HG02610 (cell line): ENCODE results near the gene AGFG2.

ENCODE experiments used
- ATAC-seq: cut with Tn5 transposase; IDR thresholded peaks from one replicate; pipeline ENCODE4 v1.9.1; 2021; ENCODE audit warnings: mild to moderate bottlenecking, moderate library complexity; ENCODE audit not compliant: unreplicated experiment

AGFG2 gene

GRCh38 chr7:100568896-100569844 lies 30.2 kb downstream of the AGFG2 start:
- ATAC-seq, result no peak

GRCh38 chr7:100570954-100571828 lies 32.2 kb downstream of the AGFG2 start:
- no peak for ATAC-seq

- no peak for ATAC-seq
These were observed 32.8 kb downstream of the AGFG2 start for GRCh38 chr7:100571829-100572116.

GRCh38 chr7:100572281-100572948 lies 33.4 kb downstream of the AGFG2 start:
- no peak for ATAC-seq

- no peak for ATAC-seq
These were observed 34.1 kb downstream of the AGFG2 start for GRCh38 chr7:100572949-100573675.

GRCh38 chr7:100573691-100574361 lies 34.8 kb downstream of the AGFG2 start, which contains the start of gene SAP25:
SAP25 (minus strand) TSS chr7:100573900; CDS start chr7:100573742, 158 bp downstream.
- no peak for ATAC-seq

- ATAC-seq, result no peak
These were observed 35.6 kb downstream of the AGFG2 start for GRCh38 chr7:100574362-100575205.

- no peak for ATAC-seq
These were observed 36.2 kb downstream of the AGFG2 start for GRCh38 chr7:100575206-100575631.

- ATAC-seq, result no peak
These were observed 36.9 kb downstream of the AGFG2 start for GRCh38 chr7:100575746-100576383.

GRCh38 chr7:100576384-100576993 lies 37.5 kb downstream of the AGFG2 start:
- no peak for ATAC-seq

- ATAC-seq, result no peak
These were observed 38.1 kb downstream of the AGFG2 start for GRCh38 chr7:100577103-100577502.

- no peak for ATAC-seq
These were observed 38.5 kb downstream of the AGFG2 start for GRCh38 chr7:100577507-100577906.

- no peak for ATAC-seq
These were observed 39.5 kb downstream of the AGFG2 start for GRCh38 chr7:100578246-100579183.

GRCh38 chr7:100580466-100581283 lies 41.7 kb downstream of the AGFG2 start:
- no peak for ATAC-seq

GRCh38 chr7:100582041-100582579 lies 43.1 kb downstream of the AGFG2 start:
- ATAC-seq, result no peak

- ATAC-seq, result no peak
These were observed 43.6 kb downstream of the AGFG2 start for GRCh38 chr7:100582650-100583049.
